ENCODE measurements around the gene USH2A. TPM values are rescaled to one million over a fixed set of nuclear protein-coding genes. Genes with fewer than 3 reads are reported as not detected.

USH2A gene
- total and polyA plus RNA-seq, 3 donors from 2014 or later, result 1.6 to 2.5 (median 1.8) TPM

DNA sequence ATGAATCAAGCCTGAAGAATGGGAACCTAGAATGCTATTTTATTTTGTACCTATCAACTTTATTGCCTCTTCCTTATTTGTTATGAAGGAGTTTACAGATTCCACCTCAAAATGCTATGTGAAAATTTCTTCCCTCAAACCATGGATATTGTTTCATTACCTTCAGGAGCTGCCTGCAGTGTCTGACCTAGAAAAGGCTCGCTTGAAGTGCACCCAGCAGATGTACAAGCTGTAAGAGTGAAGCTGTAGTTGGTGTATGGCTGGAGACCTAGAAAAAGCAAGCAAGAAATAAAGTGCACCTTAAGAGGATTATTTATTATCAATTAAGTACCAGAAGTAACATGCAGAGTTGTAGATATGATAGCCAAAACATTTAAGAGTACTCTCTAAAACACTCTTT, 656.7 kb downstream of the USH2A start:
- intact Hi-C loops (cut with DNase I; ENCODE audit: low total_unique reads), result no loop called here
- TF ChIP-seq, protein P1, sequence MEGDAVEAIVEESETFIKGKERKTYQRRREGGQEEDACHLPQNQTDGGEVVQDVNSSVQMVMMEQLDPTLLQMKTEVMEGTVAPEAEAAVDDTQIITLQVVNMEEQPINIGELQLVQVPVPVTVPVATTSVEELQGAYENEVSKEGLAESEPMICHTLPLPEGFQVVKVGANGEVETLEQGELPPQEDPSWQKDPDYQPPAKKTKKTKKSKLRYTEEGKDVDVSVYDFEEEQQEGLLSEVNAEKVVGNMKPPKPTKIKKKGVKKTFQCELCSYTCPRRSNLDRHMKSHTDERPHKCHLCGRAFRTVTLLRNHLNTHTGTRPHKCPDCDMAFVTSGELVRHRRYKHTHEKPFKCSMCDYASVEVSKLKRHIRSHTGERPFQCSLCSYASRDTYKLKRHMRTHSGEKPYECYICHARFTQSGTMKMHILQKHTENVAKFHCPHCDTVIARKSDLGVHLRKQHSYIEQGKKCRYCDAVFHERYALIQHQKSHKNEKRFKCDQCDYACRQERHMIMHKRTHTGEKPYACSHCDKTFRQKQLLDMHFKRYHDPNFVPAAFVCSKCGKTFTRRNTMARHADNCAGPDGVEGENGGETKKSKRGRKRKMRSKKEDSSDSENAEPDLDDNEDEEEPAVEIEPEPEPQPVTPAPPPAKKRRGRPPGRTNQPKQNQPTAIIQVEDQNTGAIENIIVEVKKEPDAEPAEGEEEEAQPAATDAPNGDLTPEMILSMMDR (IDR thresholded peaks at IDR 0.05), result no peak
- no peak for TF ChIP-seq POLR2A (IDR thresholded peaks at IDR 0.05)
- no peak for DNase-seq
- Histone ChIP-seq H3K36me3 (ENCODE audit: low read depth, missing control alignments) (no peaks in the 10 kb centered on the region), H3K4me1 (no peaks in the 10 kb centered on the region), H3K27ac (no peak overlapping the region), H3K4me3 (no peak overlapping the region), H3K9me3 (no peaks in the 10 kb centered on the region), H3K27me3 (no peaks in the 10 kb centered on the region)
- 75 to 77% methylated on average over 1 of the region's 1 CpG for WGBS, 2 donors

DNA sequence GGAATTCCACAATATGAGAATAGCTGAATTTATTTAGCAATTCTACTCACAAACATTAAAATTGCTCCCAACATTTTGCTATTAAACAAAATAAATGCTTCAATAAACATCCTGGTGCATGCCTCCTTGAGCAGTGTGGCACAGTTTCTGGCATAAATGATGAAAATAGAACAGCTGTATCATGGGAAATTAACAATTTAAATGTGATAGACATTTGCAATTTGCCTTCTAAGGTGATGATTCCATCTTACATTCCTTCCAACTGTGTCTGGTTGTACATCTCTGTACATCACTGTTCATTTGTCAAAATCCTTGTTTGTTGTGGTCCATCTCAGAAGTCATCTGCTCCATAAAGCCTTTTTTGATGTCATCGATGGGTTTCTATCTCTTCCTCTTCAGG, 657.4 kb downstream of the USH2A start:
- intact Hi-C loops (cut with DNase I; ENCODE audit: low total_unique reads), result no loop called here
- DNase-seq, result no peak
- H3K36me3 ChIP-seq (ENCODE audit: low read depth, missing control alignments), result no peaks in the 10 kb centered on the region
- H3K27me3 ChIP-seq, result no peaks in the 10 kb centered on the region
- H3K27ac ChIP-seq, result no peak overlapping the region
- no peak for TF ChIP-seq POLR2A (IDR thresholded peaks at IDR 0.05)
- TF ChIP-seq, protein P1 (IDR thresholded peaks at IDR 0.05), result no peak
- H3K9me3 ChIP-seq, result no peaks in the 10 kb centered on the region
- H3K4me1 ChIP-seq, result no peaks in the 10 kb centered on the region
- WGBS, 2 donors, result 84 to 96% methylated on average over 1 of the region's 1 CpG
- H3K4me3 ChIP-seq, result no peak overlapping the region

- DNase-seq, result no peak
- 94 to 98% methylated on average over 2 of the region's 2 CpGs for WGBS, 2 donors
- H3K4me1 ChIP-seq, result no peaks in the 10 kb centered on the region
- H3K4me3 ChIP-seq, result no peak overlapping the region
- intact Hi-C loops (cut with DNase I; ENCODE audit: low total_unique reads), result no loop called here
- no peak overlapping the region for H3K27ac ChIP-seq
- no peaks in the 10 kb centered on the region for H3K9me3 ChIP-seq
- no peaks in the 10 kb centered on the region for H3K36me3 ChIP-seq (ENCODE audit: low read depth, missing control alignments)
- TF ChIP-seq, protein P1 (IDR thresholded peaks at IDR 0.05), result no peak
- TF ChIP-seq POLR2A (IDR thresholded peaks at IDR 0.05), result no peak
- no peaks in the 10 kb centered on the region for H3K27me3 ChIP-seq
Measured at GRCh38 chr1:215761446-215761845, 661.8 kb downstream of the USH2A start.

DNA sequence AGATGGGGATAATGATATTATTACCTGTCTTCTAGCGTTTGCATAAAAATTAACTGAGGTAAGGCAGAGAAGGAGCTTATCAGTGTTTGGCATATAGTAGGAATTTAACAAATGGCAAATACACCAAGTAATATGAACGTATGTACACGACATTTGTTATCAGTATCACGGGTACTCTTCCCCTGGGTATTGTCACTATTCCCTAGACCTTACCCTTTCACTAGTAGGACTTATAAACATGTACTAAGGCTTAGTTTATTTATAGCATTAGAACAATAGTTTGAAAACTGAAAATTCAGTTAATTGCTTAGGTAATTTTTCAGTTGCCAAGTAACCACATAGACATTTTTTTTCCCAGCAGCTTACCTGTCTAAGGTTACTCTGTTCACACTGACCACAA, 669.1 kb downstream of the USH2A start:
- Histone ChIP-seq H3K36me3 (ENCODE audit: low read depth, missing control alignments) (no peaks in the 10 kb centered on the region), H3K27me3 (no peaks in the 10 kb centered on the region)

GRCh38 chr1:215749414-215749813, 673.8 kb downstream of the USH2A start:
- DNase-seq, result no peak
- H3K4me1 ChIP-seq, result no peaks in the 10 kb centered on the region
- 72 to 73% methylated on average over 4 of the region's 4 CpGs for WGBS, 2 donors
- H3K36me3 ChIP-seq (ENCODE audit: low read depth, missing control alignments), result no peaks in the 10 kb centered on the region
- no peak overlapping the region for H3K27ac ChIP-seq
- intact Hi-C loops (cut with DNase I; ENCODE audit: low total_unique reads), result no loop called here
- no peaks in the 10 kb centered on the region for H3K27me3 ChIP-seq
- TF ChIP-seq, protein P1 (IDR thresholded peaks at IDR 0.05), result no peak
- TF ChIP-seq POLR2A (IDR thresholded peaks at IDR 0.05), result no peak
- no peak overlapping the region for H3K4me3 ChIP-seq
- H3K9me3 ChIP-seq, result no peaks in the 10 kb centered on the region

More for the DNA sequence above, 669.1 kb downstream of the USH2A start:
- intact Hi-C loops (cut with DNase I; ENCODE audit: low total_unique reads), result no loop called here
- no peaks in the 10 kb centered on the region for H3K9me3 ChIP-seq
- DNase-seq, result no peak
- H3K4me1 ChIP-seq, result no peaks in the 10 kb centered on the region
- no peak overlapping the region for H3K27ac ChIP-seq
- 73 to 83% methylated on average over 4 of the region's 4 CpGs for WGBS, 2 donors
- TF ChIP-seq, protein P1 (IDR thresholded peaks at IDR 0.05), result no peak
- no peak for TF ChIP-seq POLR2A (IDR thresholded peaks at IDR 0.05)
- no peak overlapping the region for H3K4me3 ChIP-seq

Data from testis (tissue), 3 donors.